ENCODE data around the gene POLR3GL.
"Not testable (repeated sequence)": the region's sequence is repeated elsewhere in the genome, so short reads cannot be mapped to it uniquely, and the experiment has no call there.

Gene POLR3GL

GRCh38 chr1:145922266-145922665 lies 42.2 kb upstream of the POLR3GL start:
- H3K4me3 ChIP-seq (replicated peaks in 1 of 2; ENCODE audit: low read depth in 2 of 2, low read length in 2 of 2) = no peak overlapping the region
- TF ChIP-seq, protein P1, sequence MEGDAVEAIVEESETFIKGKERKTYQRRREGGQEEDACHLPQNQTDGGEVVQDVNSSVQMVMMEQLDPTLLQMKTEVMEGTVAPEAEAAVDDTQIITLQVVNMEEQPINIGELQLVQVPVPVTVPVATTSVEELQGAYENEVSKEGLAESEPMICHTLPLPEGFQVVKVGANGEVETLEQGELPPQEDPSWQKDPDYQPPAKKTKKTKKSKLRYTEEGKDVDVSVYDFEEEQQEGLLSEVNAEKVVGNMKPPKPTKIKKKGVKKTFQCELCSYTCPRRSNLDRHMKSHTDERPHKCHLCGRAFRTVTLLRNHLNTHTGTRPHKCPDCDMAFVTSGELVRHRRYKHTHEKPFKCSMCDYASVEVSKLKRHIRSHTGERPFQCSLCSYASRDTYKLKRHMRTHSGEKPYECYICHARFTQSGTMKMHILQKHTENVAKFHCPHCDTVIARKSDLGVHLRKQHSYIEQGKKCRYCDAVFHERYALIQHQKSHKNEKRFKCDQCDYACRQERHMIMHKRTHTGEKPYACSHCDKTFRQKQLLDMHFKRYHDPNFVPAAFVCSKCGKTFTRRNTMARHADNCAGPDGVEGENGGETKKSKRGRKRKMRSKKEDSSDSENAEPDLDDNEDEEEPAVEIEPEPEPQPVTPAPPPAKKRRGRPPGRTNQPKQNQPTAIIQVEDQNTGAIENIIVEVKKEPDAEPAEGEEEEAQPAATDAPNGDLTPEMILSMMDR (IDR thresholded peaks at IDR 0.05; ENCODE audit: low read depth, low read length) = no peak
- DNase-seq (ENCODE audit: low read depth in 2 of 2) = peak; percentile 33 to 52

GRCh38 chr1:145926686-145927062 lies 37.8 kb upstream of the POLR3GL start:
- DNase-seq (ENCODE audit: low read depth in 2 of 2) = no peak
- peak overlapping the region; percentile 73 to 77 for H3K4me3 ChIP-seq (replicated peaks in 1 of 2; ENCODE audit: low read depth in 2 of 2, low read length in 2 of 2)
- TF ChIP-seq, protein P1 (IDR thresholded peaks at IDR 0.05; ENCODE audit: low read depth, low read length) = no peak

- DNase-seq (ENCODE audit: low read depth in 2 of 2) = peak; percentile 99
- H3K4me3 ChIP-seq (replicated peaks in 1 of 2; ENCODE audit: low read depth in 2 of 2, low read length in 2 of 2) = peak within 1 kb of the TSS; percentile 73 to 77
- TF ChIP-seq, protein P1 (IDR thresholded peaks at IDR 0.05; ENCODE audit: low read depth, low read length) = peak; percentile 55
These were observed 37.2 kb upstream of the POLR3GL start, which contains the start of gene RBM8A for GRCh38 chr1:145927063-145927886. Gene RBM8A (minus strand): TSS chr1:145927484. CDS start chr1:145927426, 58 bp downstream.

DNA sequence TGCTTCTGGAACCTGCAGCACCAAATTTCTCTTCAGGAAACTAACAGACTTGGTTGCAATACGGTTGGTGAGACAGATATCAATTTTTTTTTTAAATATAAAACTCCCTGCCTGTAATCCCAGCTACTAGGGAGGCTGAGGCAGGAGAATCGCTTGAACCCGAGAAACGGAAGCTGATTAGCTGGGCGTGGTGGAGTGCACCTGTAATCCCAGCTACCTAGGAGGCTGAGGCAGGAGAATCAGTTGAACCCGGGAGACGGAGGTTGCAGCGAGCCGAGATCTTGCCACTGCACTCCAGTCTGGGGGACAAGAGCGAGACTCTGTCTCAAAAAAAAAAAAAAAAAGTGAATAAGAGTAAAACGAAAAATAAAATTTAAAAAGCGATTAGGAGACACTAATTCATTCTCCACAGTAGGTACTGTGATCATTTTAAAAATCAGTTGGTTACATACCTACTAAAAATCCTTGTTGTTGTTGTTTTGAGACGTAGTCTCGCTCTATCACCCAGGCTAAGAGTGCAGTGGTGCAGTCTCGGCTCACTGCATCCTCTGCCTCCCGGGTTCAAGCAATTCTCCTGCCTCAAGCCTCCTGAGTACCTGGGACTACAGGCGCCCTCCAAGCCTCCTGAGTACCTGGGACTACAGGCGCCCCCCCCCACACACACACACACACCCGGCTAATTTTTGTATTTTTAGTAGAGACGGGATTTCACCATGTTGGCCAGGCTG lies 36.4 kb upstream of the POLR3GL start:
- H3K4me3 ChIP-seq (replicated peaks in 1 of 2; ENCODE audit: low read depth in 2 of 2, low read length in 2 of 2) = peak overlapping the region; percentile 73 to 77
- TF ChIP-seq, protein P1 (IDR thresholded peaks at IDR 0.05; ENCODE audit: low read depth, low read length) = no peak
- no peak for DNase-seq (ENCODE audit: low read depth in 2 of 2)

DNA sequence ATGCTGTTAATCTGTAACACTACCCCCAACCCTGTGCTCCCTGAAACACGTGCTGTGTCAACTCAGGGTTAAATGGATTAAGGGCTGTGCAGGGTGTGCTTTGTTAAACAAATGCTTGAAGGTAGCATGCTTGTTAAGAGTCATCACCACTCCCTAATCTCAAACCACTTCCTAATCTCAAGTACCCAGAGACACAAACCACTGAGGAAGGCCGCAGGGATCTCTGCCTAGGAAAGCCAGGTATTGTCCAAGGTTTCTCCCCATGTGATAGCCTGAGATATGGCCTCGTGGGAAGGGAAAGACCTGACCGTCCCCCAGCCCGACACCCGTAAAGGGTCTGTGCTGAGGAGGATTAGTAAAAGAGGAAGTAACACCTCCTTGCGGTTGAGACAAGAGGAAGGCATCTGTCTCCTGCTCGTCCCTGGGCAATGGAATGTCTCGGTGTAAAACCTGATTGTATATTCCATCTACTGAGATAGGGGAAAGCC lies 31.9 kb upstream of the POLR3GL start:
- not testable (repeated sequence) for H3K4me3 ChIP-seq (replicated peaks in 1 of 2; ENCODE audit: low read depth in 2 of 2, low read length in 2 of 2); DNase-seq (ENCODE audit: low read depth in 2 of 2)

DNA sequence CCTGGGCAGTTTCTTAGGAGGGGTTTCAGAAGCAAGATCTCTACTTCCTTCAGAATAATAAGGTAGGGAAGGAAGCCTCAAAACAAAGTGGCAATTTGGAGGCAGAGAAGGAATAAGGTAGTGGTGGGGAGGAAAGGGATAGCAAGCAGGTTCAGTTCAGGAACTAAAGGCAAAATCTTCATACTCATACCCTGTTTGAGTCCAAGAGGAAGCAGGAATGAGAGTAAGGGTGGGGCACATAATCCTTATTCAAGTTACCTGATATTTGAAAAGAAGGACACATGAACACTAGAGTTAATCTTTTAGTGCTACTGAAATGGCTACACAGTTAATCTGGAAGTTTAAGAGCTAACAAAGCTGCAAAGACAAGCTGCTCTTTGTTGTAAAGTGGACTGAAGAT lies 28.8 kb upstream of the POLR3GL start:
- TF ChIP-seq, protein P1 (IDR thresholded peaks at IDR 0.05; ENCODE audit: low read depth, low read length) = no peak
- no peak overlapping the region for H3K4me3 ChIP-seq (replicated peaks in 1 of 2; ENCODE audit: low read depth in 2 of 2, low read length in 2 of 2)

DNA sequence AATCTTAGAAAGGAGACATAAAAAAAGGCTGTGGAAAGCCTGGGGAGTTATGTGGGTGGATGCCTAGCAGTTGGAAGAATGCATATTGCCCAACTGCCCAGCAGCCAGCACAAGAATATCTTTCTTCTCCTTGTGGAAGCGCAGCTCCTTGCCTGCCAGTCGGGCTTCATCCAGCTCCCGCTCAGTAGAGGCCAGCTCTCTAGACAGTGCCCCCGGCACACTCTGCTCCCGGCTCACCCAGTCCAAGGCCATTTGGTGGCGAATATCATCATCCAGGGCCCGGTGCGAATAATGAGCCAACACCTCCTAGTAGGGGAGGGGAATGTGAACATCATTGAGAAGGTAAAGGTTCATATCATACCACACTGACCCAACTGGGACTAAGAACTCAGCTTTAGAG lies 28.2 kb upstream of the POLR3GL start:
- DNase-seq (ENCODE audit: low read depth in 2 of 2) = no peak
- TF ChIP-seq, protein P1 (IDR thresholded peaks at IDR 0.05; ENCODE audit: low read depth, low read length) = no peak

More for the DNA sequence above, 28.8 kb upstream of the POLR3GL start:
- no peak for DNase-seq (ENCODE audit: low read depth in 2 of 2)

More for the DNA sequence above, 28.2 kb upstream of the POLR3GL start:
- H3K4me3 ChIP-seq (replicated peaks in 1 of 2; ENCODE audit: low read depth in 2 of 2, low read length in 2 of 2) = no peak overlapping the region
